ENCODE data around the gene RCC2. TPM values are rescaled to one million over a fixed set of nuclear protein-coding genes. Genes with fewer than 3 reads are reported as not detected.
"Not testable (repeated sequence)": the region's sequence is repeated elsewhere in the genome, so short reads cannot be mapped to it uniquely, and the experiment has no call there.

Gene RCC2
- total RNA-seq, 1 donor from 2014 or later, result 8.0 TPM

DNA sequence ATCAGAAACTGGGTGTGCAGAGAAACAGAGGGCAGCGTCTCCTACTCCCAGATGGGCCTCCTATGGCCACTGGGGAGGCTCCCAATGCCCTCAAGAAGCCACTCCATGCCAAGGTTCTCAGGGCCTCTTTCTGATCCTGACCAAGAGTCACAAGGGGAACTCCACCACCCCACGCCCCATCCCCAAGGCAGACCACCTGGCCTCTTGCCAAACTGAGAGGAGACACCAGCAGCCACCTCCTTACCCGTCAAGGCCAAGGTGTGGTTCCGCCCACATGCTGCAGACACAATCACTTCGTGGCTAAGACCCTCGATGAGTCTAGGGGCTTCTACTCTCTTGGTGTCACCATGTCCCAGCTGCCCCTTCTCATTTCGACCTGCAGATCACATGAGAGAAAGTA is 17.0 kb downstream of the RCC2 start:
- DNase-seq (ENCODE audit: low spot score) (no peak), ATAC-seq (no peak)

DNA sequence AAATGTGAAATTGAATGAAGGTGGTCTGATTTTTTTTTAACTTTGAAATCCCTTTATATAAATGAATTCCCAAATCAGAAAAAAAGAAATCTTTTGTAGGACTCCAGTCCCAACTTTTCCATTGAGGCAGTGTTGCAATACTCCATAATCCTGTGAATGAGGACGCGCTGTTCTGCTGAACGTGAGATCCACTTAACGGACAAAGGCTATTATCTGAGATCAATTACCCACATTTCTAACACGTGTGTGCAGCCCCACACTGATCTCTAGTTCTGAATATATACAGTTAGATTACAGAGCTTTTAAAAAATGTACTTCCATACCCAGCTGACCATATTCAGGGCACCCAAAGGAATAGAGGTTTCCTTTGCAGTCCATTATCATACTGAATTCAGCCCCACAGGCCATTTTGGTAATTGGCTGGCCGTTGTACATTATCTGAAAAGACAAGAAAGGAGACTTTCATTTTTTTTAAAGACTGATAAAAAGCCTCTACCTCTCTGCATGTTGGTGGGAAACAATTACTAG is 19.0 kb downstream of the RCC2 start:
- no peak for ATAC-seq
- no peak for DNase-seq (ENCODE audit: low spot score)

DNA sequence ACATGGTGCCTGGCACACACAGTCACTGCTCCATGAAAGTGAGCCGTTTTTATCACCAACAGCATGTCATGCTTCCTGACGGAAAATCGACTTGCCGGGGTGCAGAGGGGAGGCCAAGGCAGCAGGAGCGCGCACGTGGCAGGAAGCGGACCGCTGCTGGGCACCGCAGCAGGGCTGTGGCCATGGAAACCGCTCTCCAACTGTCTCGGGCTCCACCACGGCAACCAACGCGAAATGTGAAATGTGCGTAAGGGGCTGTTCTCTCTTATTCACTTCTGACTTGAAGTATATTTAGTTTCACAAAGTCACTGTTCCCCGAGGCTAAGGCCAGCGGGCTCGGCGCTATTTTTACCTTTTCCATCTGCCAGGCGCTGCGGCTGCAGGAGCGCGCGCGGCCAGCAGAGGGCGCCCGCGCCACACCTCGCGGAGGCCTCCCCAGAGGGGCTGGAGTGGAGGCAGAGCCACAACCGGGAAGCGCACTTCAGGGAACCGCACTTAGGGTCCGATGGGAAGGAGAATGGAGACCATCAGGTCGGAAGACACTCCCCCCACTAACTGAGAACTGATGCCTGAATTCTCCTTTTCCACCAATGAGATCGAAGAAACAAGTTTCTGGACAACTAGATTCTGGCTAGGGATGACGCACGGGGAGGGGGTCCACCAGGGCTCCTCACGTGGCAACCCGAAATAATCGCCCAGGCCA is 19.7 kb downstream of the RCC2 start:
- DNase-seq (ENCODE audit: low spot score), result peak; percentile 65
- peak; percentile 94 for ATAC-seq

DNA sequence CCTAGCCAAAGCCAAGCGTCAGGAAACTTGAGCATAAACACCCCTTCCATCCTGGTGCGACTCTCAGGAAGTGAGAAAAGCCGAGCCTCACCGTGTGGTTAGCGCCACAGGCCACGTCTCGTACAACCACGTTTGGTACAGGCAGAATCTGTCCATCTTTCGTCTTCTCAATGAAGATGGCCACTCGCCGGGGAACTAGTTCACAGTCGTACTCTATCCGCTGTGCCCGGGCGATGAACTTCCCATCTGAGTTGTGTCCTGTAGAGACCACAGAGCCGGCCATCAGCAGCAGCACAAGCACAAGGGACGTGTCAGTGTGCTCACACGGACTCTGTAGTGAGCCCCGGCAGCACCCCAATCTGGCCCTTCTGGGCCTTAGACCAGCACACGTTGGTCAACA is 23.1 kb downstream of the RCC2 start:
- DNase-seq (ENCODE audit: low spot score), result no peak
- ATAC-seq, result no peak

DNA sequence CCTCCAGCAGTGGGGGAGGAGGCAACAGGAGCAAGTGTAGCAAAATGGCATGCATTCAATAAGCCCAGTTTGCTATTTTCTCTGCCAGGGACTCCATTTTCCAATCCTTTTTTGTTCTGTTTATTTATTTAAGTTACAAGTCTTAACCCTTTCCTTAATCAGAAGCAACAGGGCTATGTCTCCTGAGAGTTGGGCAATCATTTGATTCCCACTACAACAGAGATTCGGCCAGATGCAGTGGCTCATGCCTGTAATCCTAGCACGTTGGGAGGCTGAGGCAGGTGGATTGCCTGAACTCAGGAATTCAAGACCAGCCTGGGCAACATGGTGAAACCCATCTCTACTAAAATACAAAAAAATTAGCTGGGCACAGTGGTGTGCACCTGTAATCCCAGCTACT is 25.5 kb downstream of the RCC2 start:
- no peak for DNase-seq (ENCODE audit: low spot score)
- ATAC-seq, result no peak

DNA sequence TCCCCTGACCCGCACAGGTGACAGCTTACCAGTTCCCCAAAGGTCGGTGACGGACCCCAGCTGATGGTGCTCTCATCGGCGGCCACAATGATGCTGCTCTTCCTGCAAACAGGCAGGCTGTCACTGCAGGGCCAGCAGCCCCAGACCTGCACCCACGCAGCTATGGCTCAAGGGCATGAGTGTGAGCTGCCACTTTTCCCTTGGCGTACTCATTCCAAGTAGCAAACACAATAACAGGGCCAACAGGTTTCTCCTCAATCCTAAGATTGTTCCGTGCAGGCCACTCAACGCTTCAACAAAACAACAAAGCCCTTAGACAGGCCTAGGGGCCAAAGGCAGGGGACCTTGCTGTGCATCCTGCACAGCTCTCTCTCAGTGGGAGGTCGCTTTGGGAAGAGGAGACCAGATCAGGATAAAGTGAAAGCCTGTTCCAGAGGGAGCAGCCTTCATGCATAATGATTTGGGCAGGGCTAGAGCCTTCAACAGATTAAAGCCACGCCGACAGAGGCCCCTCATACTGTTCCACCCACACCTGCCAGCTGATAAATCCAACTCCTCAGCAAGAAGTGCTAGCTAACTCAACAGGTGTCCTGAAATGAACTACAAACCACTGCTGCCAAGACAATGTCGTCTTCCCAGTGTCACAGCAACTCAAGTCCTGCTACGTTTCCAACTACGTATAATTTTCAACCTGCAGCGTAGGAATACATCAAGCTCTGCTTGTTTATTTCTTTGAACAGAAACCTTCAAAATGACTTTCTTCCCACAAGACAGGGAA is 27.2 kb downstream of the RCC2 start:
- no peak for DNase-seq (ENCODE audit: low spot score)
- ATAC-seq, result no peak

DNA sequence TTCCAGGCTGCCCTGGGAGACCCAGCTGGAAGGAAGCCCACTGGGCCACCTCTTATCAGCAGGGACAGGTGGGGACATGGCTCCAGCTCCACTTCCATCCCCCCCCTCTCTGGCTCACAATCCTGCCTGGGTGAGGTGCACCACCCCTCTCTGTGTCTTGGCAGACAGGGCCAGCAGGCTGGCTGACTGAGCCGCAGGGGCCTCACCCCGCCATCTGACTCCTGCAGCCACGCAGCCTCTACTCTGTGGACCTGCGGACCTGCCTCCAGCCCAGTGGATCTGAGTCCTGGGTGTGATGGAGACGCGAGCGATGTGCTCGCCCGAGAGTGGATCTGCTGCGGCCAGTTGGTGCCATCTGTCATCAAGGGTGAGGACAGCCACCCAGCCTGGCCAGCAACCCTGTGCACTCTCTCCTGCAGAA is 30.1 kb downstream of the RCC2 start:
- DNase-seq (ENCODE audit: low spot score) (no peak), ATAC-seq (no peak)

DNA sequence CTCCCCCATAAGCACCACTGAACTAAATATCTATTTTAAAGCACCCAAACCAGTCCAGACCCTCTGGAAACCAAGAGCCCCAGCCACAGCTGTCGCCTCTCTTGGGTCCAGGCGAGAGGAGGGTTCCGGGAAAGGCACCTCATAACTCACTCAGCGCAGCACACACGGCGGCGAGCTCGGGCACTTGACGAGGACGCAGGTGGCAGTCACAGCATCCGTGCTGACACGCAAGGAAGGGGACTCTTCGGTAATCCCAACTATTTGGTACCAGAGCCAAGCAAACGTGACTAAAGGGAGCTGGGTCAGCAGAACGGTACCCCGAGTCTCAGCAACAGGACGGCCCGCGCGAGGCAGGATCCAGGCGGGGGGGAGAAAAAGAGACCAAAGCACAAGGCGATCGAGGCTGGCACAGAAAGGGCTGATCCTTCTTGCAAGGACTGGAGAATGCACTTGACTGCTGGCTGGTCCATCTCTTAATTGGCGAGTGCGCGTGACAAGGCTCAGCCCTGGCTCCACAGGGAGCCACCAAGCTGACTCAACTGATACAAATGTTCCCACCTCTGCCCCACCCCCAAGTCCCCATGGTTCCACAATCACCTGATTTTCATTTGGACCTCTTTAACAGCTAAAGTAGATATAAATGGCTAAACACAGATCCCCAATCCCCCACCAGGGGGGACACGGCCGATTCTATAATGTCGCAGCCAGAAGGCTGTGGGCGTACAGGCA is 31.5 kb downstream of the RCC2 start:
- not testable (repeated sequence) for ATAC-seq; DNase-seq (ENCODE audit: low spot score)

DNA sequence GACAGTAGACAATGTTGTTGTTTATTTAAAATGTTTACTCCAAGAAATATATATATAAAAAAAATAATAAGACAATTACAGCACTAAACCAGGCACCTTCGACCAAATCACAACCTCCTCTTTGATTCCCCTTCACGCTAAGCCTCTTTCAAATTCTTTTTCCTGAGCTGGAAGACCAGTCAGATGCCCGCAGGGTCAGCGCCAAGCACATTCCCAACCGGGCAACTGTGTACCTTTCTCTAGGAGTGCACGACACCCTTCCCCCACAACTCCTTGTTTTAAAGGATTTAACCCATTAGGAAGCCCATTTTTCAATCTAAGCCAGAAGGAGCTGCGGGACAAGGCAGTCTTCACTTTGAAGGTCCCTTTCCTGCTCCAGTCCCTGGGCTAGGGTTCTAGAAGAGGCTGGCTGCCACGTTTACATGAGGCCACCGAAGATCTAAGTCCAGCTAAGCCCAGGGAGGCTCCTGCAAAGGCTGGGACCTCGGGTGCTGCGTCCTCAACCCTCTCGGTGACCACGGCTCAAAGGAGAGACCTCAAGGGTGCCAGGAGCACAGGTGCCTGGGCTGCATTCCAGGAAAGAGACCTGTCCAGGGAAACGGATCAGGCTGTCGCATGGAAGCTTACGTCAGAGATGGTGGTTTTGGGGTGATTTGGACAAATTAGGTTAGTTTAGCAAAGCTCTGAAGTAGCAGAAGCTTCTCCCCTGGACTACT is 32.6 kb downstream of the RCC2 start:
- ATAC-seq; DNase-seq (ENCODE audit: low spot score): not testable (repeated sequence)

DNA sequence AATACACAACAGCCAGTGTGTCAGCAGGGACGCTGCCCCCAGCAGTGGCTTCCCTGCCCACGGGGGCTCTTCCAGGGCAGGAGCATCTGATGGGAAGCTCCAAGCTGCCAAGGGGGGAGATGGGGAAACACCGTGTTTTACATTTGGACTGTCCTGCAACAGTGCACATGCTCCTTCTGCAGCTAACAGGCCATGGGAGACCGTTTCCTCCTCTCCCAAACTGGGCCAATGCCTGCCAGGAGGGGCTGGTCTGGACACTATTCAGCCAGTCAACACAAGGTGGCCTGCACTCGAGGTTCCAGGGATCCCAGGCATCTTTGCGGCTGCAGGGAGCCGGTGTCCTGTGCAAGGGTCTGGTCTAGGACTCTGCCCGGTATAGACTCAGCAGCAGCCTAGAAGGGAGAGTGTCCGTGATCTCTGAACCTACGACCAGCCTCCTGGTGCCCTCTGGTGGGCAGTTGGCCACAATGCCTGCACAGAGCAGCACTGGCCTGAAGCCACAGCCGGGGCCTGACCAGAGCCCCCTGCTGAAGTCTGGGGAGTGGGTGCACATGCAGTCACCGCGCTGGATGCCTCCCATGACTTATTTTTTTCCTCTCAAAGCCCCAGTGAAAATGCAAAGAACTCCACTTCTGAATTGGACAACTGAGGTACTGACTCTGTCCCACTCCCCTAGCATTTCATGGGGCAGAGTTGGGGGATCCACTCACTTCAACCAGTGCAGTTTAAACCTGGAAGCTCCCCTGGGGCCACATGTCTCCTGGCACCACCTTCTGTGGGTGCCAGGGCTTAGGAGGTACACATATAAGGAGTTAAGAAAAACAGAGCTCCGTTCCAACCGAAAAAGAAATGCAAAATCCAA is 33.3 kb downstream of the RCC2 start:
- DNase-seq (ENCODE audit: low spot score), result peak; percentile 55
- peak; percentile 94 for ATAC-seq

DNA sequence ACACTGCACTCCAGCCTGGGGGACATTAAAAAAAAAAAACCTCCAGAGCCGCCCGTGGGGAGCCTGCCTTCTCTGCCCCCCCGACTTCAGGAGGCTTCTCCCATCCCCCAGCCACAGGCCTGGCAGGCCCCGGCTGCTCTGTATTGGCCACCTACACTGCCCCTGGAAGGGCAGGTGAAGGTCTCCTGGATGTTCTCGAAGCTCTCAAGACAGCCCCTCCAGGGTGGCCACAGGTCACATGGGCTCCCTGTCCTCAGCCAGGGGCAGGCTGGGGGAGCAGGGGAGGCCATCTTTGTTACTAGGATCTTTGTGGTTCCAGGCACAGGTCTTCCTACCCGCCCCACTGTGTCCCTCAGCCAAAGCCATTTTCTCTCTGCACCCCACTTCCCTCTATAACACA is 34.7 kb downstream of the RCC2 start:
- DNase-seq (ENCODE audit: low spot score), result no peak
- no peak for ATAC-seq

DNA sequence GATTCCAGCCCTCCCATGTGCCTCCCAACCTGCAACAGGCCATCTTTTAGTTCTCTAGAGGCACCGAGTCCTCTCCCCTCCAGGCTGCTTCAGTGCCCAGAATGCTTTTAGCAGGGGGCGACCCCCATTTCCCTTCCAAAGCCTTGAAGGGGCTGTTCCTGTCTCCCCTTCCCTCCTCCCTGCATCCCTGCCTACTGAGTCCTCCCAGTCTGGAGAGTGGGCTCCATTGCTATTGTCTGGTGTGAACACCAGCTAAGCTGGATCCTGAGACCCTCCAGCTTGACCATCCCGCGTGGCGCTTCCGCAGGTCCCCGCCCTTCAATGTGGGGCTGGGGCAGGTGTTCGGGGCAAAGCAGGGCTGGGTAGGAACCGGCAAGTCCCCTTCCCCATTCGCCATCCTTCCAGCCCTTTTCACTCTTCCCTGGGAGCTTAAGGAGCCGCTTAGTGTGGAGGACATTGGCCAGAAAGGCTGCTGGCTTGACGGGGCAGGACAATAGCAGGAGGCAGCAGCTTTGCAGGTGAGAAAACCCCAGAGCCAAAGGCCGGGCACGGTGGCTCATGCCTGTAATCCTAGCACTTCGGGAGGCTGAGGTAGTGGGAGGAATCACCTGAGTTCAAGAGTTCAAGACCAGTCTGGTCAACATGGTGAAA is 35.3 kb downstream of the RCC2 start:
- ATAC-seq, result no peak
- no peak for DNase-seq (ENCODE audit: low spot score)

DNA sequence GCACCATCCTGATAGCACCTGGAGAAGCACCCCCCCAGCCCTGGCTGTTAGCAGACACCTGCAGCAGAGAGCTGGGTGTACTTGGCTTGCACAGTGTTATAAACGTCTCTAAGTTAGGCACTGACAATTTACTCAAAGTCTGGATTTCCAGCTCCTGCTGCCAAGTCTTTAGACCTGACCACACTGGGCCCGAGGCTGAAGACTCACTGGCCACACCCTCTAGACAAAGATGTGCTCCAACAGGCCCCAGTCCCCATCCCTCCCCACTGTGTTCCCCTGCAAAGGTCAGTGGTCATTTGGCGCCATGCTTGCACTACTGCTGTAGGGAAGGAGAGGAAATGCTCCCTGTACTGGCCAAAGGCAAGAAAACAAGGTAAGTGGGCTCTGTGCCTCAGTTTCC is 36.4 kb downstream of the RCC2 start:
- DNase-seq (ENCODE audit: low spot score) (no peak), ATAC-seq (no peak)

DNA sequence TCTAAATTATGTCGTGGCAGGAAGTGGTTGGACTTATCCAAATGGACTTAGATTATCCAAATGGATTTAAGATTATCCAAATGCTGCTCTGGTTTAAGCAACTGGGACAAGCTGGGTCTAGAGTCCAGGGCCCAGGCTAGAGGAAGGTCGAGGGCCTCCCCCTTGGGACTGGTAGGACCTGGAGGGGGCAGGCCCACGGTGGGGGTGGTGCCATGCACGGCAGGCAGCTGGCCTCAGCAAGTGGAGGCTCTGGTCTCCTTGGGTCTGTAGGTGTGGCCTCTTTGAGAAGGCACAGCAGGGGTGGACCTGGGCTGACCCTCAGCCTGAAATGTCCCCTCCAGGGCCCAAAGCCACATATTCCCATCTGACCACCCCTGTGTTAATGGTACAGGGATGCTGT is 37.6 kb downstream of the RCC2 start:
- ATAC-seq, result no peak

DNA sequence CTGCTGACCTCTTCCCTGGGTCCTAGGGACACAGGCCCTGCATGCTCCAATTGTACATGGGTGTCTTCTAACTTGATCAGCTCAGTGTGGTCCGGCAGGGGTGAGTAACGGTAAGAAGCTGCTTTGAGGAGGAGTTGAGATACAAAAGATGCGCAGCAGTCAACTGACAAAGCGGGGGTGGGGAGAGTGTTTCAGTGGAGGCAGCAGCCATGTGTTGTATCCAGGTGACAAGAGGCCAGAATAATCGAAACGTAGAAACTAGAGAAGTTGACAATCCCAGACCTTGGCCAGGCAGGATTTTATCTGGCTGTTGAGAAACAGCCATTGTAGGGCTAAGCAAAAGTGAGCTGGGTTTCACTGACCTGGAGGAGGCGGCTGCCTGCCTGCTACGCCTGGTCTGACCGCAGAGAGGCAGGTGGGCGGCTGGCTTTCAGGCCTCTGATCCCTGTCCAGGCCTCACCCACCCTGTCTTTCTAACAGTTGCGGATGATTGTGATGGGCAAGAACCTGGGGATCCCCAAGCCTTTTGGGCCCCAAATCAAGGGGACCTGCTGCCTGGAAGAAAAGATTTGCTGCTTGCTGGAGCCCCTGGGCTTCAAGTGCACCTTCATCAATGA is 38.6 kb downstream of the RCC2 start:
- DNase-seq (ENCODE audit: low spot score), result no peak

More for the DNA sequence above, 37.6 kb downstream of the RCC2 start:
- no peak for DNase-seq (ENCODE audit: low spot score)

DNA sequence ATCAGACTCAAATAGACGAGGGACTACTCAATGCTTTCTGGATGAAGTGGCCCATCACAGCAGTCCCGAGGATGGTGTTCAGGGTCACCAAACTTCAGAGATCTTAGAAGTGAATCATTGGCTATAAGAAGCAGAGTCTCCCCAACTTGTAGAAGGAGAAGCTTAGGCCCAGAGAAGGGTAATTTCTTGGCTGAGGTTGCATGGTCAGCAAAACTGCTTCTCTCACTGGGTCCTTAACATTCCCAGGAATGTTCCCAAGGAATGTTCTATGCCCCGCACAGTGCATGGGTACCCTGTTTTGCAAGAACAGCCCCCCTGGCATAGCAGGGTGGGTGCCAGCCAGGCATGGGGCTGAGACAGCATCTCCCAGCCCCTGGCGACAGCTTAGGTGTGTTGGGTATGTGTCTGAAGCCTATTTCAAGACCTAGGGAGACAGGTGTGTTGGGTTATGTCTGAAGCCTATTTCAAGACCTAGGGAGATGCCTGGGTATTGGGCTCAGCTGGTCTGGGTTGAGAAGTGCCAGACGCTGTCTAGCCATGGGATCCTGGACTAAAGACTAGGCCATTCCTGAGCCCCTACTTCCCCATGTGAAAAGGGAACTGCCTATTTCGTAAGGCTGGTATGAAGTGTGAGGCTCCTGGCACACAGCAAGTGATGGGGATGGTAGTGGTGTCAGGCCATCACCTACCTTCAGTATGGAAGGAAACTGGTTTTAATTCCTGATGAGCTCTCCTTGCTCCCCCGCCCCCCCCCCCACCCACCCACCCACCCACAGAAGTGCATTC is 41.4 kb downstream of the RCC2 start:
- no peak for DNase-seq (ENCODE audit: low spot score)

More for the DNA sequence above, 38.6 kb downstream of the RCC2 start:
- no peak for ATAC-seq

DNA sequence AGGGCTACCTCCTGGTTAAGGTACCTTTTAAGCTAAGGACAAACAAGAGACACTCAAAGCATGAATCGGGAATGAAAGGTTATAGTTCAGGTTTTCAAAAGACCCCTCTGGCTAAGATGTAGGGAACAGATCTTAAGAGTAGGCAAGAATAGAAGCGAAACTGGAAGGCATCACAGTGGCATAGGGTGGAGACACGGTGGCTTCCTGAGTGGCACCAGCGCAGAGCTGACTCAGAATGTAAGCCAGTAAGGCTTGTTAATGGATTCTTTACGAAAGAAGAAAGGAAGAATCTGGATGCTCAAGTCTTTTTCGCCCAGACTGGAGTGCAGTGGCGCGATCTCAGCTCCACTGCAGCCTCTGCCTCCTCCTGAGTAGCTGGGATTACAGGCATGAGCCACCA is 46.2 kb downstream of the RCC2 start:
- no peak for ATAC-seq

More for the DNA sequence above, 41.4 kb downstream of the RCC2 start:
- ATAC-seq, result no peak

DNA sequence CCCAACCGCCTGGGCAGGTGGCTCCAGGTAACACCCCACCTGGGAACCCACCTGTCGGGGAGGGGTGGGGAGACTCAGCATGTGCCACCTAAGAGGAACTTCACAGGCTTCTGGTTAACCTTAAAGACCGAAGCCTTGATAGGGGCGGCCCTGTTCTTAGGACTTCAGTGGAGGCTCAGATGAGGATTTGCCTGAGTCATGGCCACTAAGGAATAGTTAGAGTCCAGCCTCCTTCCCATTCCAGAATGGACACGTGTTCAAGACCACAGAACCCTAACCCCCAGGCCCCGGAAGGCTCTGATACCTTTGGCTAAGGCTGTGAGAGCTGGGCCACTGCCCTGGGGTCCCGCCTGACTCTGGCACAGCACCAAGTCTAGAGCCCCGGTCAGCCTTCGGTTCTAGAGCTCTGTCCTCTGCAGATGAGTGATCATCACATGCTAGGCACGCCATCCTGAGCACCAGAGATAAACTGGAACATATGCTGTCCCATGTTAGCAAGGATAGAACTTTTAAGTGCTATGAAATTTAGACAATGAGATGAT is 47.2 kb downstream of the RCC2 start:
- ATAC-seq (no peak), DNase-seq (ENCODE audit: low spot score) (no peak)

More for the DNA sequence above, 46.2 kb downstream of the RCC2 start:
- no peak for DNase-seq (ENCODE audit: low spot score)
